OCI-M2 (cell line): ENCODE measurements around the gene ADAM12.

Experiments
- DNase-seq: peaks from one replicate; lab custom pipeline; 2025; ENCODE audit not compliant: unreplicated experiment; lab: John Stamatoyannopoulos, UW

The ADAM12 gene

DNA sequence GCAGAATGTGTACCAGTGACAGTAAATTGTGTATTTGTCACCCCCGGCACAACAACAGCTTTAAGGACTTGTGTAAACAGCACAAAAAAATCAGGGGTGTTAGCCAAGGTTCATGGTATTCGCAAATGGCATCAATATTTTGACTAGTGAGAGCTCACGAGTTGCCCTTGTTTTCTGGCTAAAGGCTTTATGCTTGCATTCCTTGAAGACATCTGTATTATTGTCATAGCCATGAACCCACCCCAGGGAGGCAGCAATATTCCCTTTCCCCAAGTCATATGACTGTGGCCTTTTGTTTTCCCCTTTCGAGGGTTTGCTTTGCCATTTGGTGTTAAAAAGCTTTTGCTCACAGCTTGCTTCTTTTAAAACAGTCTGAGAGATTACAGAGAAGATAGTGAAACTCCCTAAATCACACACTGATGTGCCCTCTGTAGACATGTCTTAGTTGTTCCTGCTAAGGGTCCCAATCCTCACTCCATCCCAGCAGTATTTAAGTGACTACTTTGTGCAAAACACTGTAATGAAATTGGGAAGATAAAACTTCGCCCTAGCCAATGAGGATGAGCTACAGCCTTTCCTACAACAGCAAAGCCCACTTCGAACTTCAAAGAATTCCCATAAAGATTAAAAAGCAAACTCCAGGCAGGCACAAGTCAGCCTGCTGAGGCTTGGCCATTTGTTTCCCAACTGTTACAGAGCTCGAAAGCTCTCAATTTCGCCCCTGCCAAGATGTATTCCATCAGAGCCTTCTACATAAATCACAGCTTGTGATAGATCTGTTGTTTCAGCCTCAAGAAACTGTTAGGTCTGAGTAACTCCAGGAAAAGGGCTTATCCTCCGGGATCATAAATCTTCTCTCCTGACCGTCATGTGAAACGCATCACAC lies 172.3 kb downstream of the ADAM12 start:
- no peak for DNase-seq

DNA sequence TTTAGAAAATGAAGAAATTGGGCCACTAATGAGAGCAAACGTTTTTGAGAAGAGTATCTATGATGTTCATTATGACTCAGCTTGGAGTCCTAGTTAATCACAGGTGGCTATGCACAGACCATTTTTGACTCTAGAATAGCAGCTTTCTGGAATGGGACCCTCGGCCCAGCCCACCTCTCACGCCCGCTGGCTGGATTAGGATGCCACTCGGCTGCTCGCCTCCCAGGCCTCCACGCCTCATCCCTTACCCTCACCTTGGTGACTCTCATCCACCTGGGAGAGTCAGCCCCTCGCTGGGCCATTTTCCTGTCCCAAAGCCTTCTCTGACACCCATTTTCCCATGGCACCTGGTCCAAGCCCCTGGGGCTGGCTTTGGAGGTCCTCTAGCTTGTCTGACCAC lies 173.6 kb downstream of the ADAM12 start:
- no peak for DNase-seq

DNA sequence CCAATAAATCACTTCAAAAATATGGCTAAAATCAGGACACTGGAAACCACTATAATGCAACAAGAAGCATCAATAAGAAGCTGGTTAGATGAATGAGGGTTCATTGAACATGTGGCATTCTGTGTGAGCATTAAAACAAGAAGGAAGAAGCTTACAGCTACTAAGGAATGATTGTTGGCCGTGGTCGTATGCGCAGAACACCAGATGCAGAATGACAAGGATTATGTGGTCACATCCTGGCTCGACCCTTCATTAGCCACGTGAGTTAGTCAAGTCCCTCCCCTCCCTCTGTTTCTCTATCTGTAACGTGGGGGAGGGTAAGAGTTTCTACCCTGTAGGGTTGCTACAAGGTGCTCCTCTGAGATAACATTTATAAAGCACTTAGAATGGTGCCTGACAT lies 174.3 kb downstream of the ADAM12 start:
- no peak for DNase-seq

DNA sequence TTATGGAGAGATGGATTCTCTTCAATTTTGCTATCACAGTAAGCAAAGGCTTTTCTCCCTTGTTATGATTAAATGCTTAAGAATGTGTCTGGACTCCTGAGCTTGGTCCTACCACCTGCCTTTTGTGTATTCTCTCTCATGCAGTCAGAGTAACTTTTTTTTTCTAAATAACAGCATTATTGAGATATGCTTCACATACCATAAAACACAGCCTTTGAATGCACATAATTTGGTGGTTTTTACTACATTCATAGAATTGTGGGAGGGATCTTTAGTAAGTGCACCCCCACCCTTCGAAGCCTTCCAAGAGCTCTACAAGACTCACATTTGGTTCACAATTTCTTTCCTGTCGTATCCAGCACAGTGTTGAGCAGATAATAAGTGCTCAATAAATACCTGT lies 175.5 kb downstream of the ADAM12 start:
- DNase-seq, result no peak

DNA sequence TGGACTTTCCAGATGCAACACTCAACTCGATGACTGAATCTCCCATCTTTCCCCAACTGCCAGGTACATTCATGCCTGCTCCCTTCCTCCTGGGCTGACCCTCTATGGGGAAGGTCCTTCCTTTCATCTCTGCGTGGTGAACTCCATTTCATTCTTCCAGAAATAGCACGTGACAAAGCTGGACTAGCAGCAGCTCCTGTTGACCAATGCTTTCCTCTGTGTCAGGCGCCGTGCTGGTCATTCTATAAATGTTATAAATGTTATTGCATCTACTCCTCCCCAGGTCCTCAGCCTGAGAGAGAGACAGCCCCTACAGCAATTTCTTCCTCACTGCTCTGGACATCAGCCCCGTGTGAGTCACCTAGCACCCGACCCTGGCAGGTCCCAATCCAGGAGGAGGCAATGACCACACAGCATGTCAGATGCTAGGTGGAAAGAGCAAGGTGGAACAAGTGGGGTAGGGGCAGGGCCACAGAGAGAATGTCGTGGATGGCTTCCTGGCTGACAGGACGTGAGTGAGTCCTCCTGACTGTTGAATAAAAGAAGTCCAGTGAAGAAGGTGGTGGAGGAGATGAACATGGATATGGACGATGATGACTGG lies 178.1 kb downstream of the ADAM12 start:
- no peak for DNase-seq

DNA sequence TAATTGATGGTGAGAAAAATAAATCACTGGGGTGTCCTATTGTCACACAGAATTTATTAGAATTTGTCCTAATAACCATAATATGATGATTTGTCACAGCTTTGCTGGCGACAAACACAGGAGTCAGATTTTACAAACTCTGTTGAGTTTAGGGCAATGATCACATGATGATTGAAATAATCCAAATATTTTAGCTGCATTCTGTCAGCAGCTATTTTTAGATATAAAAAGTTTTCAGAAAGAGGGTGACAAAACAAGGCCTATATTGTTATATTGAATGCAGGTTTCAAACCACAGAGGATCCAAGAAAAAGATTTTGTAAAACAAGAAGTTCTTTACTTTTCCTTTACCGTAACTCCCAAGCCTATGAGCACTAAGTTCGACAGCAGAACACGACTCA lies 178.8 kb downstream of the ADAM12 start:
- no peak for DNase-seq

DNA sequence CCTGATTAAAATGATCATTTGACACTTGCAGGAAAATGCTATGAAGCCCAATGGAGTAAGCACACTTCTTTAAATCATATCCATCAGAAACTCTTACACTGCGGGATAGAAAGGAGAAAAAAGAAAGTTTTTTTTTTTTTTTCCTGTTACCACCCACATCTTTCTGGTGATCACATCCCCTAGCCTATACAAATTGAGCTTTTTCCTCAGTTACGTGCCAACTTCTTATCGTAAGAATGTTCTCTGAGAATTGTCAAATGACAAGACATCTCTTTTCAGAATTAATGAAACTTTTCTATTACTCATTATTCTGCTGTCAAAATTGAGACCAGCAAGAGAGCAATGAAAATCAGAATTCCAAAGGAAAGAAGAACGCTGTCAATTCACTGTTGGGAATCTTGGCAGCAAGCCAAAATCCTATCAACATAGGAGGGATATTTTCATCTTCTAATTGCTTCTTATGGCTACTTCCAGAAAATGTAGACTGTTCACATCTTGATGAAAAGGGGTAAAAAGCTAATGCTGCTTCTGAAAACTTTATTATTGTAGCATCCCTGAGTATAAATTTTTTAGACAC lies 179.5 kb downstream of the ADAM12 start:
- no peak for DNase-seq

DNA sequence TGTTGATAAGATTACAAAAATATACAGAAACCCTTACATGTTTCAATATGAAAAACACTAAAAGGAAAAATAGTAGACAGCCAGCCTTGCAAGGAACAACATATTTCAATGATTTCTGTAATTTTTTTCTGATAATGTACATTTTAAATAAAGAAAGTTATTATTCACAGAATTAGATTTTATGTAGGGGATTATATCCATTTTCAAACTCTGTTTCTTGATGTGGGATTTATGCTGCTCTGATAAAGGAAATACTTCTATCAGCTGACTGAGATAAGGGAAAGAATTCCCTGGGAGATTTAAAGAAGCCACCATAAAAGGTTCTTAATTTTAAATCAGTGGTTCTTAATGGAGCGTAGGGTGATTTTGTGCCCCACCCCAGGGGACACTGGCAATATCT lies 180.4 kb downstream of the ADAM12 start:
- no peak for DNase-seq

DNA sequence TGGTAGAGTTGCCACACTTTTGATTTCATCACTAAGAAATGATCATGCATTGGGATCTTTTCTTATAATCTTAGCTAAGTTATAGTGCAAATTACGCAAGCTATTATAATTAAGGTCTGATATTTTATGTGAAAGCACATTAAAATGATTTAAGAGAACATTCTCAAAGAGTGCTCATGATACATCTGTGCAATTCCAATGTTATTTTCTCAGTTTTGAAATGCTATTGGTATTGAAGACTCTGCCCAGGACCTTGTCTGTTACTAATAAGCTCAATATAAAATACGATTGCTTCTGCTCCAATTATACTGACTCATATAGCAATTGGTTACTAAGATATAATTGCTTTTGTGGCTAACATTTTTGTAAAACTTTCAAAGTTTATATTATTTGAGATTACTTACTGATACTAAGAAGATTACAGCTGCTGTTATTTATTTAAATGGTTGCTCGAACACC lies 180.9 kb downstream of the ADAM12 start:
- no peak for DNase-seq

DNA sequence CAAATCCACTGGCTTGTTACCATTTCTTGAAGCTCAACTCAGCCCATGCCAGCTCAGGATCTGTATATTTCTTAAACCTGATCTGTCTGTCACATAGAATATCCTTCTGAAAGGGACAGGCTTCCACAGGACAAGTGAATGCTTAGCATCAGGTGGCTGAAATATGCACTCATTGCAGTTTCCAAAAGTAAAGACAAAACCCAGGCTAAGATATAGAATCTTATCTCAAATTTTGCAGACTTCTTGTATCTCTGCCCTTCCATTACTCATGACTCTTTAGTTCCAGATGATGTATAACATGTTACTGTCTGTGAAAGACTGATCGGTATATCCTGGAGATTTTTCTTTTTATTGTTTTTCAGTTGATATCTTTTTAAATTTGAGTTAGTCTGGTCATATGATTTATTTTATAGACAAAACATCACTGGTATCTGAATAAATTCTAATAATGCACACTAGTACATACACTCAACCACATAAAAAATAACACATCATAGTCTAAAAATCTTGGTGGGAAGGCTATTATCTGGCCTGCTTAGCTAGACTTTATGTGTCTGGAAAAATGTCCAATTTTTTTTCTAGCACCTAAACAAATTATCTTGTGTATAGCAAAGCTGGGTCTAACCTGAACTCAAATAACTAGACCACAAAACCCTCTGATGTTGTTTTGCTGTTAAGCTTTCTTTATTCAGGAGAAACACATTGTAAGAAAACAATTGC lies 182.6 kb downstream of the ADAM12 start:
- DNase-seq, result no peak

DNA sequence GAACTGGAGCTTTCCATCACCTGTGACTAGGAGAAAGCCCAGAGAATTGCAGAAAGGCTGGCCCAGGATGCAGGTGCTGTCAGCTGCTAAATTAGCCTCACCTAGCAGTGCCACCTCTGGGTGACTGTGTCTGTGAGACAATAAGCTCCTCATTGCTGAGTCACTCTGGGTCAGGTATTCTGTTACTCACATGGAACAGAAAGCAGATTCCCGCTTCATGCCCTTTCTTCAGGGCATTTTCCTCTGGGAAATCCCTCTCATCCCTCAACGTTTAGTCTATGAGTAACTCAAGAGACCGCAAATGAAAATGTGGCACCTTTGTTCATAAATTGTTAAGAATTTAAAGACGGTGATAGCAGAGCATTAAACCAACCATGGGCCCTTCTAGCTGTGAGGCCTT lies 184.0 kb downstream of the ADAM12 start:
- no peak for DNase-seq

DNA sequence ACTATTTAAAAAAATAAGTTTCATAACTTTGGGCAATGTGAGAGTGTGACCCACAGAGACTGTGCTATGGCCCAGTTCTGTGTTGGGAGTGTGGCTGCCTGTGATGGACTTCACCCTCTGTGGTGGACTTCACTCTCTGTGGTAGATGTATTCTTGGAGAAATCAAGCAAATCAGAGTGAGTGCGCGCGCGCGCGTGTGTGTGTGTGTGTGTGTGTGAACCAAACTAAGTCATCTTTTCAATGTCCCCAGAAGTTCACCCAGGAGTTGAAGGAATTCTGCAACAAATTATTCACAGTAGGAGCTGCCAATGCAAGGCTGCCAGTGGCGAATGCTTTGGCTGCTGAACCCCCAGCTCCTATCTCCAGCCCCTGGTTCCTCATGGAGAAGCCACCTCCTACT lies 184.5 kb downstream of the ADAM12 start:
- DNase-seq, result no peak

DNA sequence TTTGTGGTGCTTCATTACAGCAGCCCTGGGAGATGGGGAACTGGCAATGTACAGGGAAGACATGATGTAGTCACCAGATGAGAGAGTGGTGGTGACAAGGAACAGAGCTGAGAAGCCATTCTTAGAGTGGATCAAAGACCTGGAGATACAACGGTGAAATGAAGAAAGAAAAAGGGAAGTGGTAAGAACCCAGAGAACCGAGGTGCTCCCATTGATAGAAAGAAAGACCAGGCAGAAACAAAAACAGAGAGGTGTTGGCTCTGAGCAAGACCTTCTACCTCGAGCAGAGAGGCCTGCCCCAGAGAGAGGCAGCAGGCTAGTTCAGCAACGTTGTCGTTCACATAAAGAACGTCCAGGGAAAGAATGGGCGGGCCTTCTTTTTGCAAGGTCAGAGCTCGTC lies 186.7 kb downstream of the ADAM12 start:
- no peak for DNase-seq

DNA sequence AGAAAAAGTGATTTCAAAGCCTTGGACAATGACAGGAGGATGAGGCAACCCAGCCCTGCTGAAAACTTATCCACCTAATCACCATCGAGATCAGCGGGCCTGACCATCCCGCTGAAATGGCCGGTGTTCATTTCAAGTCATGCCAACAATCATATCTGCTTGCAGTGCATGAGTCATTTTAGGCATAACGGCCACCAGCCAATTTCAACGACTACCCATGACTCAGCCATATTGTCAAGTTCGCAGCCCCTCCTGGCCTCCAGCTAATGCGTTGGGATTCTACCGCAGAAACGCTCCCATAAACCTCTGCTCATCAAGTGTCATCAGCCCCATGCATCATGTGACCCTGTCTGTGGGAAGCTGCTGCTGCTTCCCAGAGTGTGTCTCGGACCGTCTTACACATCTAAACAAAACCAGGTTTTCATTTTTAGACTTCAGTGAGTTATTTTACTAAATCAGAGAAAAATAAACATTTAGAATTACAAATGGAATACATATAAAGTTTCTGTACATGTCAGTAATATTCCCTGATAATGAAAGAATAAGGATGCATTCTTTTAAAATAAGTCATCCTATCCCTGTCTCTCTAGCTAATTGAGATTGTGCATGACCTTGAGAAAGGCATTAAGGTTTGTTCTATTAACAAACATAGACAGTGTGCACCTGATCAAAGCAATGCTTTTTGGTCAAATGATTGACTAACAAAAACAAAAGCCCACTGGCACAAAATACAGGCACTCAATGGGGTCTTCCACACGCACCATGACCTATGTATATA lies 188.9 kb downstream of the ADAM12 start:
- no peak for DNase-seq

DNA sequence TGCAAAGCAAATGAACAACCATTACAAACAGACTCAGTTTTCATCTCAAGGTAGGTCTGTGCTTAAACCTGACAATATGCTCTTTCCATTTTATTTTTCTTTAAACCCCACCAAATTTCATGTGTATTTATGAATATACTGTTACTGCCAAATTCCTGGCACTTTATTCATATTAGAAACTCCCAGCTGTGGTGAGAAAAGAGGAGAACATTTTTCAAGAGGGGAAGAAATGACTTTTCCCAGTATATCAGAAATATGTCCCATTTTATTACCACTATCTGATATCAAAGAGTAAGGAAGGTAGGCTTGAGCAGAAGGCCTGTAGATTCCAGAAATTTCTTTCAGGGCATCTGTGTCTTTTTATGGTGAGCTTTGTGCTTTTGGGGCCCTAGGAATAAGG lies 189.6 kb downstream of the ADAM12 start:
- DNase-seq, result no peak

DNA sequence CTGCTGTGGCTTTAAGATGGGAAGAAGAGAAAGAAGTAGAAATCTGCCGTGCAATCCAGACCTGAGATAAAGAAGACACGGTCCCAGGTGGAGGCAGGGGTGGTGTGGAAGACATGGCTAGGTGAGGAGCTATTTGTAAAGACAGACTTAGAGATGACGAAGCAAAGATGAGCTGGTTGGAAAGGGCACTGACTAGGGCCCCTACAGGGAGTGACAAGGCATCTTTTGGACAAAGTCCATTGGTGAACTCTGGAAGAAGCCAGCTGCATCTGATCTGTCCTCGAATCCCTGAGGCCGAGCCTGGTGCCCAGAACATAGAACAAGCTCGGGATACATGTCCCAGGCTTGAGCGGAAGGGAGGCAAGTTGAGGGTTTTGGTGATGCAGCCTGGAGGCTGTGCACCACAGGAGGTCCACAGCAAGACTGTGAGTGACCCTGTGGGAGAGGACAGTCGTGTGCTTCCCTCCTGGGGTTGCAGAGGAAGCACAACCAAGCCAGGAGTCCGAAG lies 191.2 kb downstream of the ADAM12 start:
- DNase-seq, result no peak

DNA sequence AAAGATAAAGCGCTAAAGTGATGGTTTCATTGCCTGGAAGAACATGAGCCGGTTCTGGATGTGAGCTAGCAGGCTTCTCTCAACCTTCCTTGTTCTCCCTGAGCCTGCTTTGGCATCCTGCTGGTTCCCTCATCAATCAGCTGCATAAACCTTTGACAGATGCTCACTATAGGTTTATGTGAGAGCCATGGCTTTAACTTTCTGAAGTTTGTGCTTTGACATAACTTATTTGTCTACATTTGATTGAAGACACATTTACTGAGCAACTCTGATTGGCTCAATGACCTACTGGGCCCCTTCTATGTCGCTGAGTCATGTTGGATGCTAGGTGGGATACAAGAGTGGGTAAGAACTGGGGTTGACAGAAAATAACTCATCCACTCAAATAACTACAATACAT lies 192.0 kb downstream of the ADAM12 start:
- DNase-seq, result no peak

DNA sequence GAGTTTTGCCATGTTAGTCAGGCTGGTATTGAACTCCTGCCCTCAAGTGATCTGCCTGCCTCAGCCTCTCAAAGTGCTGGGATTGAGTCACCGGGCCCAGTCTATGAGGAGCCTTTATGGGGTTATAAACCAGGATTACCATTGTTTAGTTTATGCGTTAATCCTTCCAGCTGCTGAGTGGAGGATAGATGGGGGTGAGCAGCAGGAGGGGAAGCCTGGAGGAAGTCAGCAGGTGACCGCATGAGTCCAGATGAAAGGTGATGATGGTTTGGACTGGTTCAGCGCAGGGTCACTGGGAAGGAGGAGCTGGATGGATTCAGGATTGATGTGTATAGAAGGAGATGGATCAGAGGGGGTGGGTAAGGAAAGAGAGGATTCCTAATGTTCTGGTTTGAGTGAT lies 197.1 kb downstream of the ADAM12 start:
- no peak for DNase-seq

DNA sequence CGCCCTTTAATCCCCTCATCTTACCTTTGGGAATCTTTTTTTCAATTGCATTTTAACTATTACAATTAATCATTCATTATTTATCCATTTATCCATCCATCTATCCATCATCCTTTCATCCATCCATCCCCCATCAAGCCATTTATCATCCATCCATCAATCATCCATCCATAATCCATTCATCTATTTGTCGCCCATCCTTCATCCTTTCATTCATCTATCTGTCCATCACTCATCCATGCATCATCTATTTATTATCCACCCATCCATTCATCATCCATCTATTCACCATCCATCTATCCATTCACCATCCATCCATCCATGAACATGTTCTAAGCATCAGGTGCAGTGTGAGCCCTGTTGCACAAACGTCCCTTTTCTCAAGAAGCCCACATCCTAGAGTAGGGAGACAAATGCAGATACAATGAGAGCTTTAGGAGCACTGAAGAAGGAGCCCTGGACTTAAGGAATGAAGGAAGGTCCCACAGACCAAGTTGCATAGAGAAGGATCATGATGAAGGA lies 199.5 kb downstream of the ADAM12 start:
- no peak for DNase-seq

DNA sequence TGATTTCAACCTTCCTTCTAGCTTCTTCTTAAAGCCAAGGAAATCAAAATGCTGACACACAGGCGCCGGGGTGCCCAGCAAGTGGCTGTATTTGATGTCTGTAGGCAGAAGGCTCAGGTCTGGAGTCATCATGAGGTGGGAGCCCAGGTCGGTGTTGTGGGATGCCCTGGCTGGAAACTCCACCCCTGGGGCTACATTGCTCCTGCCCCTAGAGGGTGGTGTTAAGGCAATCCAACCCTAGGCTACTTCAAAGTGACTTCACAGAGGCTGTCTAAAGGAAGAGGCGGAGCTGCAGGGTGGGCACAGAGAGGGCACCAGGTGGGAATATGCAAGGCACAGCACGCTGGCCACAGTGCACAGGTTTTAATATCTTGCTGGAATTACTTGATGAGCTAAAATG lies 200.9 kb downstream of the ADAM12 start:
- no peak for DNase-seq
